Endodermal cell (in vitro differentiated cells): ENCODE data around the gene P2RY2. TPM values are rescaled to one million over a fixed set of nuclear protein-coding genes. Genes with fewer than 3 reads are reported as not detected.

ENCODE experiments used
- DNase-seq: peaks from one replicate; pipeline ENCODE4 v3.0.0-alpha.2; 2017
- H3K27ac ChIP-seq: 2 replicates; pipeline ENCODE4 v1.5.1; 2013; ENCODE audit warnings: mild to moderate bottlenecking, low read depth, low read length, moderate library complexity
- H3K27me3 ChIP-seq: 2 replicates; pipeline ENCODE4 v1.6.1; 2013; ENCODE audit warnings: mild to moderate bottlenecking, low read length, moderate library complexity; ENCODE audit not compliant: insufficient read depth, control insufficient read depth, poor library complexity, severe bottlenecking
- H3K36me3 ChIP-seq: 2 replicates; pipeline ENCODE4 v1.7.0; 2013; ENCODE audit warnings: mild to moderate bottlenecking, low read length, moderate library complexity; ENCODE audit not compliant: control insufficient read depth, insufficient read depth
- H3K4me1 ChIP-seq: one replicate; pipeline ENCODE4 v1.7.0; 2013; ENCODE audit warnings: low read length; ENCODE audit not compliant: control insufficient read depth, insufficient read depth
- H3K4me3 ChIP-seq: 2 replicates; pipeline ENCODE4 v1.5.1; 2013; ENCODE audit warnings: mild to moderate bottlenecking, low read length, moderate library complexity
- H3K9ac ChIP-seq: 2 replicates; pipeline ENCODE4 v1.6.1; 2013; ENCODE audit warnings: mild to moderate bottlenecking, low read length, moderate library complexity; ENCODE audit not compliant: poor library complexity, severe bottlenecking; ENCODE audit errors: extremely low read depth
- H3K9me3 ChIP-seq: 2 replicates; pipeline ENCODE4 v1.6.1; 2013; ENCODE audit warnings: mild to moderate bottlenecking, low read length, moderate library complexity; ENCODE audit not compliant: control insufficient read depth
- H3K27ac Mint-ChIP-seq: 2 replicates; pipeline ENCODE4 v1.8.0; 2020; ENCODE audit warnings: mixed read lengths
- H3K27me3 Mint-ChIP-seq: 2 replicates; pipeline ENCODE4 v1.8.0; 2021; ENCODE audit warnings: mild to moderate bottlenecking, mixed read lengths; ENCODE audit not compliant: insufficient read depth
- H3K36me3 Mint-ChIP-seq: 2 replicates; pipeline ENCODE4 v1.8.0; 2020; ENCODE audit warnings: low read depth, mixed read lengths
- H3K4me1 Mint-ChIP-seq: 2 replicates; pipeline ENCODE4 v1.8.0; 2020; ENCODE audit warnings: mixed read lengths
- H3K4me3 Mint-ChIP-seq: 2 replicates; pipeline ENCODE4 v1.8.0; 2020; ENCODE audit warnings: mild to moderate bottlenecking, moderate library complexity, mixed read lengths
- H3K9me3 Mint-ChIP-seq: 2 replicates; pipeline ENCODE4 v1.8.0; 2020; ENCODE audit warnings: mild to moderate bottlenecking, mixed read lengths
- CTCF ChIP-seq: fragments of 200-600 bp; sonication (generic); conservative IDR thresholded peaks from 2 replicates; pipeline ENCODE4 v1.5.0; 2021; ENCODE audit warnings: antibody characterized with exemption, mild to moderate bottlenecking
- WGBS, 2 experiments: methylation state at CpG; one replicate each; pipeline versions ENCODE4 v1.1.5 to v1.1.7; 2013; ENCODE audit warnings: missing lambda C conversion rate in 2 of 2, mixed read lengths in 1 of 2; ENCODE audit not compliant: insufficient coverage in 1 of 2, insufficient read length in 1 of 2; 5-methylcytosine and 5-hydroxymethylcytosine counted together
- total RNA-seq, 2 donors: library from RNA; stranded (reverse); fragmentation: NEBNext Ultra II Directional in 1 of 2; extraction: Animal tissue kit (Norgen Biotek cat#: 25700) in 1 of 2; gene quantifications; 2 replicates in 1 of 2; 3 replicates in 1 of 2; pipeline ENCODE4 v1.2.1, GENCODE V29; 2021

P2RY2 gene
- total RNA-seq, 2 donors from 2014 or later: 0.60 to 0.62 TPM

GRCh38 chr11:73234471-73235181 is 16.5 kb downstream of the P2RY2 start:
- peak; percentile 28 for DNase-seq
- H3K4me3 ChIP-seq: no peak overlapping the region
- Mint-ChIP-seq H3K4me1 (peaks cover 7% of the 10 kb centered on the region), H3K4me3 (no peak overlapping the region), H3K36me3 (no peaks in the 10 kb centered on the region), H3K9me3 (no peaks in the 10 kb centered on the region), H3K27ac (no peak overlapping the region), H3K27me3 (no peaks in the 10 kb centered on the region)
- TF ChIP-seq CTCF: no peak
- no peaks in the 10 kb centered on the region for H3K36me3 ChIP-seq
- no peak overlapping the region for H3K9ac ChIP-seq
- no peaks in the 10 kb centered on the region for H3K27me3 ChIP-seq
- no peak overlapping the region for H3K27ac ChIP-seq
- 95 to 97% methylated on average over 30 to 56 of the region's 56 CpGs for WGBS, 2 experiments
- H3K9me3 ChIP-seq: no peaks in the 10 kb centered on the region
- peaks cover 2% of the 10 kb centered on the region for H3K4me1 ChIP-seq

GRCh38 chr11:73235236-73235786 is 17.2 kb downstream of the P2RY2 start:
- Histone ChIP-seq H3K9ac (no peak overlapping the region), H3K4me1 (no peaks in the 10 kb centered on the region), H3K27ac (no peak overlapping the region), H3K27me3 (no peaks in the 10 kb centered on the region), H3K9me3 (no peaks in the 10 kb centered on the region), H3K36me3 (no peaks in the 10 kb centered on the region), H3K4me3 (no peak overlapping the region)
- H3K9me3 Mint-ChIP-seq: no peaks in the 10 kb centered on the region
- 95 to 100% methylated on average over 6 to 8 of the region's 8 CpGs for WGBS, 2 experiments
- no peaks in the 10 kb centered on the region for H3K36me3 Mint-ChIP-seq
- H3K27me3 Mint-ChIP-seq: no peaks in the 10 kb centered on the region
- no peak overlapping the region for H3K4me3 Mint-ChIP-seq
- peaks cover under 1% of the 10 kb centered on the region for H3K4me1 Mint-ChIP-seq
- DNase-seq: peak; percentile 26
- no peak overlapping the region for H3K27ac Mint-ChIP-seq
- TF ChIP-seq CTCF: no peak

DNA sequence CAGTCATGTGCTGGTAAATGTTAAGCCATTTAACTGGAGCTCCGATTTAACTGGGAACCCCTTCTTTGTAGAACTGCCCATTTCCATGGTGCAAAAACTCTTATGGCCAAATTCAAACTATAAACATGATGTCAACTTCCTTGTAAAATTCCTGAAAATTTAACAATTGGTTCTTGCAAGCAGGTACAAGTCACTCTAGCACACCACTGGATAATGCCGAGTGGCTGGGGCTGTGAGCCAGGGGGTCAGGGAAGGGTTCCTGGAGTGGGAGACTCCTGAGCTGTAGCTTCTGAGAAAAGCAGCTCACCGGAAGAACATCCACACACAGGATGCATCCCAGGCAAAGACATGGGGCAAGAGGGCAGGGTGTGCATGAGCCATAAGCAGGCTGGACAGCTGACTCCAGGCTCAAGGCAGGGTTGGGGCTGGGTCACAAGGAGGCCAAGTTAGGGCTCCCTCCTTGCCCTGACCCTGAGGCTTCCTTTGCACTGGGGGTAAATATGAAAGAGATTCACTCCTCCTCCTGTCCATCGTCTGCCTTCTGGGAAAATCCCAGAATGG is 18.2 kb downstream of the P2RY2 start:
- H3K27ac Mint-ChIP-seq: no peak overlapping the region

More for the DNA sequence above, 18.2 kb downstream of the P2RY2 start:
- DNase-seq: no peak
- Mint-ChIP-seq H3K9me3 (no peaks in the 10 kb centered on the region), H3K4me3 (no peak overlapping the region), H3K36me3 (no peaks in the 10 kb centered on the region), H3K27me3 (no peaks in the 10 kb centered on the region), H3K4me1 (no peaks in the 10 kb centered on the region)
- H3K4me1 ChIP-seq: no peaks in the 10 kb centered on the region
- no peak overlapping the region for H3K9ac ChIP-seq
- H3K36me3 ChIP-seq: no peaks in the 10 kb centered on the region
- no peak overlapping the region for H3K27ac ChIP-seq
- 89 to 93% methylated on average over 2 to 4 of the region's 4 CpGs for WGBS, 2 experiments
- TF ChIP-seq CTCF: no peak
- H3K27me3 ChIP-seq: no peaks in the 10 kb centered on the region
- no peaks in the 10 kb centered on the region for H3K9me3 ChIP-seq
- H3K4me3 ChIP-seq: no peak overlapping the region
